ENCODE results near the gene PLA2G4D.
A peak's percentile ranks its signal among the peaks of the same experiment; 100 is the strongest.
"Not testable (repeated sequence)": the region's sequence is repeated elsewhere in the genome, so short reads cannot be mapped to it uniquely, and the experiment has no call there.

The PLA2G4D gene

GRCh38 chr15:42123546-42123945 is 29.2 kb upstream of the PLA2G4D start:
- no peak for DNase-seq

DNA sequence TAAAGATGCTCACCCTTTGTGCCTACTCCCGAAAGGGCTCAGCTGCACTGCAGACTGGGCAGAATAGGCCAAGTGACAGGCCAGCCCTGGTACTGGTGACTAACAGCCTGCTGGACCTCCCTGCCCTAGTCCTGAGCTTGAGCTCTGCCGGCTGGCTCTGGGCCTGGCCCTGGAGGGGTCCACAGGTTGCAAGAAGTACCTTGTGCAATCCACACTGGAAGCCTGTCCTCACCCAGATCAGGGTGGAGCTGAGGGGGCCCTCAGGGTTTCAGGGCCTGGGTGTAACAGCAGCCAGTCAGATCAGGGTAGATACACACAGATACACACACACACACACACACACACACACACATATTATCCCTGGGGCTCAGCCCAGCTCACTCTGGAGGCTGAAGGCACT is 27.3 kb upstream of the PLA2G4D start:
- DNase-seq, result no peak

GRCh38 chr15:42121021-42121420 is 26.7 kb upstream of the PLA2G4D start:
- no peak for DNase-seq

DNA sequence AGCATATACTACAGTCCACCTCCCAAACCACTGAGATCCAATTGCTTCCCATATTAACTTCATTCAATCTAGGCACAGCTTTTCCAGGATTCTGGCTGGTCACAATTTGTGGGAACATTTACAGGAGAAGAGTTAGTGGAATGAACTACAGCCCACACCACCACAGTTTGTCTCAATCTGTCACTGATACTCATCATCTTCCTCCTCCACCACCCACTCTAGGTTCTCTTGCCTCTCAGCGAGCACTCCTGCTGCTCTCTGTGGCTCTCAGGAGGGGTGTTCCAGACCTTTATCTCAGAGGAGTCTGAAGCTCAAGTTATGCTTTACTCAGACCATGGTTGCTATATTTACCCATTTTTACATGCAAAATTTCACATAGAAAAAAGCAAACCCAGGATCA is 25.9 kb upstream of the PLA2G4D start:
- no peak for DNase-seq

GRCh38 chr15:42119446-42119760 is 25.0 kb upstream of the PLA2G4D start:
- DNase-seq, result no peak

DNA sequence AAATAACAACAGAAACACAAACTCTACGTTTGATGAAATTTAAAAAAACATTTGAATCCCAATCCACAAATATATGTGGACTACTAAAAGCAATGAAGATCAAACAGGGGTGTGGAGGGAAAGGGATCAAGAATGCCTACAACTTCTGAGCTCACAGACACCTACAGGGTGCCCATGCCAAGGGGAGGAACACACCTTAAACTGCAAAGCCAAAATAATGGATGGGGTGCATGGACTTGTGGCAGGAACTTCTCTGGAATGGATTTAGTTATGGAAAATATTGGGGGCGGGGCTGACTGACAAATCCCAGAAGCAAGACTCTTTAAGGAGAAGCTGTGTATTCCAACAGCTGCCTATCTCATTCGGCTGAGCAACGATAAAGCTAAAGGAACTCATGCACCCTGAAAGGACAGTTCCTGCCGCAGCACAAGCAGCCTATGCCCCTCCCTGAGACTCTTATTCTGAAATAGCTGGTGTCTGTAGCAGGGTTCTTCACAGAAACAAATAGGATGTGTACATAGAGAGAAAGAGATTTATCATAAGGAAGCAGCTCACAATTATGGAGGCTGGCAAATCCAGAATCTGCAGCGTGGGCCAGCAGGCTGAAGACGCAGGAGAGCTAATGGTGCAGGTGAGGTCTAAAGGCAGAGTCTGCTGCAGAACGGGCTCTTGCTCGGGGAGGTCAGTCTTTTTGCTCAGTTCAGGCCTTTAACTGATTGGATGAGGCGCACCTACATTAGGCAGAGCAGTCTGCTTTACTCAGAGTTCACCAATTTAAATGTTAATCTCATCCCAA is 24.5 kb upstream of the PLA2G4D start:
- DNase-seq, result peak; percentile 31

DNA sequence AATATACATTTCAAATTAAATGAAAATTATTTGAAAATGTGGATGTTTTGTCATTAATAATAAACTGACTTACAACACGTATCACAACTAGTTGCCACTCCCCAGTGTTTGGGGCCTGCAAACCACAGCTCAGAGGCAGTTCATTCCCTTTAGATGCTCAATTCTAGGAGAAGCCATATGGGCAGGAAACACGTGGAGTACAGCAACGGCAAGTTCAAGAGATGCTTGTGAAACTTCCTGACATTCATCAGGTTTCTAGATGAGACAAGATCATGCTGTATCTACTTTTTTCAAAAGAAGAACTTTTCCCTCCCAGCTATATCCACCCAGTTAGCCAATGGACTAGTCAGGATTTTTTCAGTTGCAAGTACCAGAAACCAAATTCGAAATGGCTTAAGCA is 17.6 kb upstream of the PLA2G4D start:
- no peak for DNase-seq

GRCh38 chr15:42110367-42110766 is 16.0 kb upstream of the PLA2G4D start:
- DNase-seq, result peak; percentile 16

DNA sequence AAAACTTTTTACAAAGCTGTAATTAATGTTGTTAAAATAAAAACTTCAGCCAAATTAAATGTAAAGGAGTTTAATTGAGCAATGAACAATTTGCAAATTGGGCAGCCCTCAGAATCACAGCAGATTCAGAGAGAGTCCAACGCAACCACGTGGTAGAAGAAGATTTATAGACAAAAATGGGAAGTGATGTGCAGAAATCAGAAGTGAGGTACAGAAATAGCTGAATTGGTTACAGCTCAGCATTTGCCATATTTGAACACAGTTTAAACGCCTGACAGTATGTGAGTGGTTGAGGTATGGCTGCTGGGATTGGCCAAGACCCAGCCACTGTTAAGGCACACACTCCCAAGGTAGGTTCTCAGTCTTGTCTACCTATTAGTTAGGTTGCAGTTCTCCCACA is 14.4 kb upstream of the PLA2G4D start:
- no peak for DNase-seq

DNA sequence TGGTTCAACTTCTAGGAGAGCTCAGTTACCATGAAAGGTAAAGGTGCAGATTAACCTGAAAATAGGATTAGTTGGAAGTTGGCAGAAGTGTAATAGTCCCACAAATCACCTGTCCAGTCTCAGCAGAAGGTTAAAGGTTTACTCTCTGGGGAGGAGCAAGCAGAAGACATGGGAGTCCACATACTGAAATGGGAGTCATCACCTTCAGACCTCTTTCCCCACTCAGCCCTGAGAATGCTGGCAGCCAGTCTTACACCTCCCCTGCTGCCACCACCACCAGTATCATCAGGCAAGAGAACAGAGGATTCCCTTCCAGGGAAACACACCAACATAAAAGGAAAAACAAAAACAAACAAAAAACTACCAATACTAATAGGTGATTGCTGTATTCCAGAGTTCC is 13.8 kb upstream of the PLA2G4D start:
- no peak for DNase-seq

GRCh38 chr15:42107473-42107872 is 13.1 kb upstream of the PLA2G4D start:
- peak; percentile 40 for DNase-seq

GRCh38 chr15:42106288-42106687 is 11.9 kb upstream of the PLA2G4D start:
- DNase-seq, result no peak

DNA sequence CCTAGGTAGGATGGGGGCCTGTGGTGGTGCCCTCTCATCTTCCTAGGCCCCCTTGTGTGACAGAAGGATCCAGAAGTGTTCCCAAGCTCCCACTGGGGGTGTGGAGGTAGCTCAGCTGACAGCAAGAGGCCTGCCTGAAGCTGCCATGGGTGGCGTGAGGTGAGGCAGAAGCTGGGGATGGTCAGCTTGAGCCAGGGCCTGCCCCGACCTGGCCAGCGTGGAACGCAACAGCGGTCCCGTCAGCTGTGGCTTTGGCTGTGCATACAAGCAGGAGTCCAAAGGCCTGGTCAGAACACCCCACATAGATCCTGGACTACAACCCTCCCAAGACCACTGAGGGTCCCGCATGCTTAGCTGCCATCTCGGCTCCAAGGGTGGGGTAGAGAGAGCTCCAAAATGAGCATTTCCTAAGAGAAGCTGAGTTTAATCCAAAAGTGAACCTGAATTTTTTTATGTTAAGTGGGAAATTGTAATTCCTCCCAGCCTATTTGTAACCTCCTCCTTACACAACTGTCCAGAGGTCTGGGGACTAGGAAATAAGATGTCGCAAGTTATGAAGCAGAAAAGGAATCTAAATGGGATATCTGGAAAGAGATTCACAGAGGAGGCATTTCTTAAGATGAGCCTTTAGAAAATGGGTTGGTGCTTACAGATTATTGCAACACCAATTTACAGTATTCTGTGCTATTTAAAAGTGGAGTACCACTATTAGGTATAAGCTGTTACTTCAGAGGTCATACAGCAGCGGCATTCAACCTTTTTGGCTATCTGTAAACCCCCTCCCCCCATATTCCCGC is 9.9 kb upstream of the PLA2G4D start:
- DNase-seq, result no peak

DNA sequence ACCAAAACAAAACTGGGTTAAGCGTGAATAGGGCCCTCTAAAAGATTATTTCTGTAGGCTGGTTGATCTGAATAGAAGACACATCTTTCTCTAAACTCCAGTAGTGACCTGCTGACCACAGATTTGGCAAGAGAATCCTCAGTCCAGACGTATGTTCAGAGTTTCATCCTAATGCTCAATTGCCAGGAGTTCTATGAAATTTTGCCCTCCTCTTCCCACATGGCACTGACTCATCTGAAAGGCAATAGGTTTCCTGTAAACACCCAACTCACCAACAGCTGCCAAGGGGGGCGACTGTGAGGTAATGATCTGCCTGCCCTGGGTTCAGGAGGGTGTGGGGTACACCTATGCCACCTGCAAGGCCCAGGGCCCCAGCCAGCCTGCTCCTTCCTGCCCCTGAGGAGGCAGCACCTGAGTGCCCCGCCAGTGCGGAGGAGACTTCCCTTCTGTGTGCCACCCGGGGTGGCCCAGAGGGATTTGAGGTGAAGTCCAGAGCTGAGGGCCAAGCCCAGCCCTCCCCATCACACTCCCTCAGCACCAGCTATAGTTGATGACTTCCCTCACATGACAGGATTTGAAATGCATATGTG is 8.4 kb upstream of the PLA2G4D start:
- DNase-seq, result no peak

DNA sequence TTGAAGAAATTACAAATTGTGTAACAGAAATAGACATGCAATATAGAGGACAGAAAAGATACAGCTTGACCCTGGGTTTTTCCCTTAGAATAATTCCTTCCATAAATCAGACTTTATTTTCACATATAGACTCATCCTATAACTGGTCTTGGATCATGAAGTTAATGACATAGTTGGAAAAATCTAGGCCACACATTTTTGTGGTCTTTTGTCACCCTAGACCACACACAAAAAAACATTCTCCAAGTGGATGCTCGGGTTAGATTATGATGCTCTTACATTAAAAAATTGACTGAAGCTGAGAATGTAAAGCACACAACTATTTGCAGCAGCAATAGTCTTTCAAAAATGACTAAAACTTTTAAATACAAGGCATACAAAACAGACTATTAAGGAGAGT is 7.5 kb upstream of the PLA2G4D start:
- DNase-seq, result no peak

DNA sequence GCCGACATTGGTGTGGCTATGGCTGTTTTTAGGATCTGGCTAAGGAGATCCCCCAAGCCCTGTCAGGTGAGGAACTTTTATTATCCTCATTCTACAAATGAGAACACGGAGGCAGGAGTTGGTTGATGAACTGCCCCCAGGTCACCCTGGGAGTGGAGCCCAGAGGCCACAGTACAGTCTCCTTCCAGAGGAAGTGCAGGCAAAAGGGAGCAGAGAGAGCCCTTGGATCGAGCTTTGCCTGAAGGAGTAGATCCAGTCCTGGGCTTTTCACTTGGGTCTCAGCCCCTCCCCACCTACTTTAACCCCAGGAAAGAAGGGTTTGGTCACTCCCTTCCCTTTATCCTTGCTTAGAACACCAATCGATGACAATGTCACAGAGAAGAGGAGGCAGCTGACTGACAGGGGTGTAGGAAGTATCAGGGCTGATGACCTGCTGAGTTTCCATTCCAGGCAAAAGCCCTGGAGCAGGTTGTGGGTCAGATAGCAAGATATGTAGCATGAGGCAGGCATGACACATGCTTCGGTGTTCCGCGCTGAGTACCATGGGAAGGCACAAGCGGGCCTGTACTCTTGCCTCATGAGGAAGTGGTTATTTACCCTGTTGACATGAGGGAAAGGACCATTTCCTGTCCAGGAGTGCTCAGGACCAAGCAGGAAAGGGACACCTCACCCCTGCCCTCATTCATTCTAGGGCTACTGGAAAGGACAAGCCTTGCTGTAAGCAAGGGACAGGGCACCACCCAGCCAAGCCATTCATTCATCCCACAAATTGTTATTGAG is 5.8 kb upstream of the PLA2G4D start:
- DNase-seq, result no peak

DNA sequence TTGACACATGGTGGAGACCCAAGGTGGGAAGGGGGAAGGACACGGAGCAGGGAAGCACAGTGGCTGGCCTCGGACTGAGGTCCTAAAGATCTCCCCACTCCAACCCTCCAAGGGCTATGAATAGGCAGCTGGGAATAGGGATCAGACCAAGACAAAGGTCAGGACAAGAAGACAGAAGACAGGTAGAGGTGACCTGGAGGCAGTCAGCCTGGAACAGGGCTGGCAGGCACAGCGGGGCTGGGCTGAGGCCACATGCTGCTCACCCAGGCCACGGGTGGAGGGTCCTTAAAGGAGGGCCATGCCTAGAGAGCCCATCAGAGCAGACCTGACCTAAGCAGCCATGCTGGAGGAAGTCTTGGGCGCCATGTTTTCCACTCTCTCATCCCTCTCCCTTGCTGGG is 2.7 kb upstream of the PLA2G4D start:
- DNase-seq, result no peak

DNA sequence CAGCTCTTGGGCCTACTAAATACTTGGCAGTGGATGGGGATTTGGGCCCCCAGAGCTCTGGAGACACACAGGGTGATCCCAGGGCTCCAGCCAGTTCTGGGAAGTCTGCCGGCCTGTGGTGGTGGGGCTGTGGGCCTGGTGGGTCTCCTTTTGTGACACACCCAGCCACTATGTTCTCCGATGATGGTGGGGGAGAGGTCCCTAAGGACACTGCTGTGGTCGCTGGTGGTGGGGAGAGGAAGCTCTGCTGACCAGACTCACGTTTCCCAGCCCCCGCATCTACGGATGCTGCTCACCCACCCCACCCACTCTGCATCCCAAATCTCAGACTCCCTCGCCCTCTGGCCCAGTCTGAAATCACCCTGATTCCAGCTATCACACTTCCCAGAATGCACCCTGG is 396 bp downstream of the PLA2G4D start:
- no peak for DNase-seq

- DNase-seq, result no peak
Measured at GRCh38 chr15:42092398-42093318, 1.7 kb downstream of the PLA2G4D start.

- DNase-seq, result not testable (repeated sequence)
Measured at GRCh38 chr15:42091753-42092397, 2.5 kb downstream of the PLA2G4D start.

DNA sequence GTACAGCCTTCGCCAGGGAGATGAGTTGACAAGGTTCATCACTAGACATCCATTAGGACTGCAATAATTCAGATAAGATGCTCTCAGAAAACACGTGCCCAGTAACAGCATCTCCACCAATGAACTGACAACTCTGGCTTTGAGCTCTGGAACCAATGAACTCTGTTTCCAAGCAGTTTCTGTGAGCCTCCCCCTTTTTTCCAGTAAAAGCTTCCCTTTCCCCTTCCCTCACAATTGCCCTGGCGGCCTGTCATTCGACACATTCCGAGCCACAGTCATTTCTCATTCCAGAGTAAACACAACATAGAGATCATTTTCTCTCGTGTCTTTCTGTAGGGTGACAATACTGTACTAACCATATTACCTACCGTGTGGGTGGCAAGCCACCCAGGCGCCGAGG is 3.6 kb downstream of the PLA2G4D start:
- DNase-seq, result no peak

DNA sequence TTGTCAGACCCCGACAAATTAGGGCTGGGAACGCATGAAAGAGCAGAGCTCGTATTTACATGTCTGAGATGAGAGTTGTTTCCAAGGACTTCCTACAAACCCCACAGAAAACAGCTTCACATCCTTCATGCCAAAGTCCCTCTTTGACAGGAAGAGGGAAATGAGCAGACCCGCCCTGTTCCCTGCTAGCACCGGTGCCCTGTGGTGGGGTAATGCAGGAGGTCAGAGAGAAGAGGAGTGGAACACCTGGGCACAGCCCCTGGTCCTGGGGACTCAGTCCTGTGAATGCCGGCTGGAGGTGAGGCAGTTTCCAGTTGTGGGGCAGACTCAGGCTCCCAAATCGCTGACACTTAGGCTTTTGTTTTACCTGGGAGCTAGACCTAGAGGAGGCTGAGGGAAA is 4.0 kb downstream of the PLA2G4D start:
- DNase-seq, result no peak
